Astrocyte (in vitro differentiated cells and primary cell): ENCODE measurements around the gene CAMK2B.

Experiments used
- EZH2 ChIP-seq: IDR thresholded peaks from 2 replicates; pipeline ENCODE4 v1.6.1; 2012; ENCODE audit warnings: mild to moderate bottlenecking, low read length, inconsistent platforms; ENCODE audit not compliant: insufficient read depth
- TF ChIP-seq, protein P1 (sequence below): IDR thresholded peaks from 2 replicates; pipeline ENCODE4 v1.5.1; 2011; ENCODE audit warnings: low read depth, mild to moderate bottlenecking, inconsistent platforms, low read length, moderate library complexity; ENCODE audit not compliant: insufficient read depth

DNA sequence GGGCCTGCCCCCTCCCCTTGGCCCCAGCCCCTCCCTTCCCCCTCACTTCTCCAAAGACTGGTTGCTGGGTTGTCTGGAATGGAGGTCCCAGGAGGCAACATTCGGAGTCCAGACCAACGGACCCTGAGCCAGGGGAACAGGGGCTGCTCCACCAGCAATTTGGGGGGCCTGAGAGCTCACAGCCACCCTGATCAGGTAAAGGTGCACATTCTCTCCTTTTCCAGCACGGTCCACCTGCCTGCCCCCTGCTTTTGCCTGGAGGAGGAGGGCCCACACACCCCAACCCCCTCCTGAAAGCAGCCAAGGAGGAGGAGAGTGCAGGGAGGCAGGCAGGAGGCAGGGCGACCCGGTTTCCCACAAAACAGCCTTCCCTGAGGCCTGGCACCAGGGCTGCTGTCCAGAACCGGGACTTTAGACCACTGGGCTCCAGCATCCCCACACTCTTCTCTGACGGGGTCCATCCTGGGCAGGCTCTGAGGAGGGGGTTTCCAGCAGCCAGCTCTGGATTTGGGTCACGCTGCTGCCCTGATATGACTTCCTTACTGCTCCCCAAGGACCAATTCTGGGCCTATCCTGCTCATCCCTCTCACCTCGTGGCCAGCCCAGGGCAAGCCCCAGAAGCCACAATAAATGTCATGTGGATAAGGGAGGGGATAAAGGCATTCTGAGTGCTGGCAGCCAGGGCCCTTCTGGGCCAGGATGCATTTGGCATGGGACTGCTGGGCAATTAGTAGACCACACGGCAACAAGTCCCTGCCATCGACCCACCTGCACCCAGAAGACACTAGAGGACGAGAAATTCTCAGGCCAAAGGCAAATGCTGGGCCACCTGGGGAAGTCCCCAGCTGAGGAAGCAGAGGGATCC, 1.1 kb upstream of the CAMK2B start:
- TF ChIP-seq, protein P1, sequence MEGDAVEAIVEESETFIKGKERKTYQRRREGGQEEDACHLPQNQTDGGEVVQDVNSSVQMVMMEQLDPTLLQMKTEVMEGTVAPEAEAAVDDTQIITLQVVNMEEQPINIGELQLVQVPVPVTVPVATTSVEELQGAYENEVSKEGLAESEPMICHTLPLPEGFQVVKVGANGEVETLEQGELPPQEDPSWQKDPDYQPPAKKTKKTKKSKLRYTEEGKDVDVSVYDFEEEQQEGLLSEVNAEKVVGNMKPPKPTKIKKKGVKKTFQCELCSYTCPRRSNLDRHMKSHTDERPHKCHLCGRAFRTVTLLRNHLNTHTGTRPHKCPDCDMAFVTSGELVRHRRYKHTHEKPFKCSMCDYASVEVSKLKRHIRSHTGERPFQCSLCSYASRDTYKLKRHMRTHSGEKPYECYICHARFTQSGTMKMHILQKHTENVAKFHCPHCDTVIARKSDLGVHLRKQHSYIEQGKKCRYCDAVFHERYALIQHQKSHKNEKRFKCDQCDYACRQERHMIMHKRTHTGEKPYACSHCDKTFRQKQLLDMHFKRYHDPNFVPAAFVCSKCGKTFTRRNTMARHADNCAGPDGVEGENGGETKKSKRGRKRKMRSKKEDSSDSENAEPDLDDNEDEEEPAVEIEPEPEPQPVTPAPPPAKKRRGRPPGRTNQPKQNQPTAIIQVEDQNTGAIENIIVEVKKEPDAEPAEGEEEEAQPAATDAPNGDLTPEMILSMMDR, result no peak
- no peak for TF ChIP-seq EZH2
